Fibroblast of mammary gland (primary cell): ENCODE data around the gene PROX2.

Source experiments
- DNase-seq: peaks from one replicate; pipeline ENCODE4 v3.0.0-alpha.2; 2010; ENCODE audit warnings: low read depth
- H3K4me3 ChIP-seq: 2 replicates; pipeline ENCODE4 v1.5.1; 2011; ENCODE audit warnings: low read depth, mild to moderate bottlenecking, low read length, moderate library complexity; ENCODE audit not compliant: control insufficient read depth
- TF ChIP-seq, protein P1 (sequence below): conservative IDR thresholded peaks from 2 replicates; pipeline ENCODE4 v1.5.1; 2011; ENCODE audit warnings: low read depth, low read length, inconsistent platforms; ENCODE audit not compliant: control insufficient read depth, insufficient read depth

The PROX2 gene

DNA sequence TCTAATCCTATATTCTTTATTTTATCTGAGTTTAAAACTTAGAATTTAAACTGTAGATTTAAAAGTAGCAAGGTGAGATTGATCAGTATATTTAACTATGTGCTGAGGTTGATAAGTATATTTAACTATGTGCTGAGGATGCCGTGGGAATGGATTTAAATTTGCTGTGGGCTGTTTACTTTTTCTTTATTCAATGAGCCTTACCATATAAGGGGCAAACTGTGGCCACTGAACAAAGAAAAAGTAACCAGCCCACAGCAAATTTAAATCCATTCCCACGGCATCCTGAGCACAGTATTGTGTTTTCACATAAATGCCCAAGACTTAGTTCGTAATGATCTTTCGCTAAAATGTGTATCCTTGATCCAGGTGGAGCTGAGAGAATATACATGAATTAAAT, 43.1 kb downstream of the PROX2 start:
- no peak overlapping the region for H3K4me3 ChIP-seq
- TF ChIP-seq, protein P1, sequence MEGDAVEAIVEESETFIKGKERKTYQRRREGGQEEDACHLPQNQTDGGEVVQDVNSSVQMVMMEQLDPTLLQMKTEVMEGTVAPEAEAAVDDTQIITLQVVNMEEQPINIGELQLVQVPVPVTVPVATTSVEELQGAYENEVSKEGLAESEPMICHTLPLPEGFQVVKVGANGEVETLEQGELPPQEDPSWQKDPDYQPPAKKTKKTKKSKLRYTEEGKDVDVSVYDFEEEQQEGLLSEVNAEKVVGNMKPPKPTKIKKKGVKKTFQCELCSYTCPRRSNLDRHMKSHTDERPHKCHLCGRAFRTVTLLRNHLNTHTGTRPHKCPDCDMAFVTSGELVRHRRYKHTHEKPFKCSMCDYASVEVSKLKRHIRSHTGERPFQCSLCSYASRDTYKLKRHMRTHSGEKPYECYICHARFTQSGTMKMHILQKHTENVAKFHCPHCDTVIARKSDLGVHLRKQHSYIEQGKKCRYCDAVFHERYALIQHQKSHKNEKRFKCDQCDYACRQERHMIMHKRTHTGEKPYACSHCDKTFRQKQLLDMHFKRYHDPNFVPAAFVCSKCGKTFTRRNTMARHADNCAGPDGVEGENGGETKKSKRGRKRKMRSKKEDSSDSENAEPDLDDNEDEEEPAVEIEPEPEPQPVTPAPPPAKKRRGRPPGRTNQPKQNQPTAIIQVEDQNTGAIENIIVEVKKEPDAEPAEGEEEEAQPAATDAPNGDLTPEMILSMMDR, result no peak
- no peak for DNase-seq

DNA sequence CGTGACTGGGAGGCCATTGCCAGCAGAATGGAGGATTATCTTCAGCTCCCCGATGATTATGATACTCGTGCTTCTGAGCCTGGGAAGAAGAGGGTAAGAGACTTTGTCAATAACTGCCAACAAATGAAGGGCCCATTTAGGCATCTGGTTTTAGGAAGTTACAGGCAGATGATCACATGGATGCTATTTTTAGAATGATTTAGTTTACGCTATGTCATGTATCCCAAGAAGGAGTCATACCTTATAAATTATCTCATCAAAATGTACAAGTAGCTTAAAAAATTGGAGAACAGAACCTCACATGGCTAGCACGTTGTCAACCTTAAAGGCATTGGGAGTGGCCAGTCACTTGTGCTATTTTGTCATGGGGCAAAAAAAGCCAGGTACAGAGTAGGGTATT, 46.7 kb downstream of the PROX2 start:
- peak; percentile 44 for DNase-seq
- H3K4me3 ChIP-seq, result no peak overlapping the region
- TF ChIP-seq, protein P1, result no peak

DNA sequence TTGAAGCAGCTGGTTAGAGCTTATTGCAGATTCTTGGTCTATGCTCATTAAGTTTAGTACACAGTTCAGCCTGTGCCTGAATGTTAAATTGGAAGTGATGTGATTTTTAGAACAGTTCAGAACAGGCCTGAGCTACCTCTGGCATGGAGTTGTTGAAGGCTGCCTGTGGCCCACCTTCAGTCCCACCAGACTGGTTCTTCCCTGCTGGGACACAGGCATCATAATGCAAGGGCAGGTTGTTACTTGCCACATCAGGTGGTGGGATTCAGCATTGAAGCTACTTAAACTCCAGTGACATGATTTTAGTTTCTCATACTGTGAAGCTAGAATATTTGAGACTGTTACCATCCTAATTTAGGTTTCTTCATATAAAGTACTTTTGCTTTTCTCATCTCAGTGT, 49.4 kb downstream of the PROX2 start:
- no peak for DNase-seq
- H3K4me3 ChIP-seq, result no peak overlapping the region
- TF ChIP-seq, protein P1, result no peak
